CD4-positive, alpha-beta memory T cell (primary cell): Measurements from ENCODE around the gene ZNF287. TPM values are rescaled to one million over a fixed set of nuclear protein-coding genes. Genes with fewer than 3 reads are reported as not detected.

Experiments used
- CTCF ChIA-PET: fragments of 350-600 bp; sonication (Branson Sonifier 250); formaldehyde crosslinking; loops from one replicate; lab custom pipeline; 2021; ENCODE audit warnings: inconsistent platforms; ENCODE audit not compliant: partially characterized antibody; lab: Charles Lee
- POLR2A ChIA-PET: fragments of 350-600 bp; sonication (Branson Sonifier 250); formaldehyde crosslinking; loops from one replicate; lab custom pipeline; 2021; ENCODE audit not compliant: partially characterized antibody; lab: Charles Lee
- DNase-seq, 5 donors: peaks; one replicate each; pipeline versions ENCODE4 v3.0.0 to v3.0.0-alpha.2; 2020 to 2022; ENCODE audit warnings: mixed read lengths in 1 of 5
- H3K27ac ChIP-seq: one replicate; pipeline ENCODE4 v1.7.0; 2013; ENCODE audit warnings: low read depth, low read length
- H3K27me3 ChIP-seq: 2 replicates; pipeline ENCODE4 v1.7.0; 2013; ENCODE audit warnings: mild to moderate bottlenecking, low read length, moderate library complexity; ENCODE audit not compliant: insufficient read depth
- H3K36me3 ChIP-seq: 2 replicates; pipeline ENCODE4 v1.7.0; 2013; ENCODE audit warnings: mild to moderate bottlenecking, low read length, moderate library complexity; ENCODE audit not compliant: insufficient read depth
- H3K4me1 ChIP-seq: 2 replicates; pipeline ENCODE4 v1.7.0; 2013; ENCODE audit warnings: mild to moderate bottlenecking, low read length, moderate library complexity; ENCODE audit not compliant: insufficient read depth
- H3K4me3 ChIP-seq, 2 donors: one replicate each; pipeline ENCODE4 v1.7.0; 2013; ENCODE audit warnings: low read length in 2 of 2, mild to moderate bottlenecking in 1 of 2
- H3K9me3 ChIP-seq, 2 donors: one replicate each; pipeline ENCODE4 v1.7.0; 2013; ENCODE audit warnings: low read length in 2 of 2, control low read depth in 1 of 2; ENCODE audit not compliant: control insufficient read depth in 1 of 2
- H3K27ac Mint-ChIP-seq, 7 donors: one replicate each; pipeline ENCODE4 v1.8.0; 2020 to 2021; ENCODE audit warnings: mixed read lengths in 7 of 7, mild to moderate bottlenecking in 6 of 7, inconsistent platforms in 3 of 7, moderate library complexity in 3 of 7
- H3K27me3 Mint-ChIP-seq, 2 donors: one replicate each; pipeline ENCODE4 v1.8.0; 2020 to 2021; ENCODE audit warnings: mixed read lengths in 2 of 2
- H3K36me3 Mint-ChIP-seq, 2 donors: one replicate each; pipeline ENCODE4 v1.8.0; 2020 to 2021; ENCODE audit warnings: mixed read lengths in 2 of 2, inconsistent platforms in 1 of 2, mild to moderate bottlenecking in 1 of 2
- H3K4me1 Mint-ChIP-seq, 4 donors: one replicate each; pipeline ENCODE4 v1.8.0; 2020 to 2021; ENCODE audit warnings: mixed read lengths in 4 of 4, mild to moderate bottlenecking in 1 of 4
- H3K4me3 Mint-ChIP-seq, 8 donors: one replicate each; pipeline ENCODE4 v1.8.0; 2020 to 2021; ENCODE audit warnings: mixed read lengths in 8 of 8, mild to moderate bottlenecking in 7 of 8, moderate library complexity in 6 of 8, inconsistent platforms in 3 of 8
- H3K9me3 Mint-ChIP-seq, 8 donors: one replicate each; pipeline ENCODE4 v1.8.0; 2020 to 2021; ENCODE audit warnings: mixed read lengths in 8 of 8, mild to moderate bottlenecking in 5 of 8, inconsistent platforms in 3 of 8, moderate library complexity in 1 of 8
- intact Hi-C: fragments of 100-400 bp; cut with micrococcal nuclease; formaldehyde crosslinking; loops from one replicate; pipeline ENCODE4 v1.15.1; 2023
- polyA plus RNA-seq, 2 donors: library from polyadenylated mRNA; unstranded; fragments of 300-500 nt; fragmentation: Illumina TruSeq; gene quantifications; one replicate each; pipeline ENCODE4 v1.2.3, GENCODE V29; 2021
- total RNA-seq, 2 experiments: library from RNA; stranded (reverse); gene quantifications; one replicate each; pipeline ENCODE4 v1.2.3, GENCODE V29; 2021

ZNF287 gene
- total and polyA plus RNA-seq, 4 experiments from 2014 or later, result 14.1 to 18.2 (median 17.3) TPM

GRCh38 chr17:16506188-16506587 is 62.8 kb downstream of the ZNF287 start:
- H3K36me3 Mint-ChIP-seq, result no peaks in the 10 kb centered on the region
- H3K27ac ChIP-seq, result no peak overlapping the region
- H3K27me3 ChIP-seq, result no peaks in the 10 kb centered on the region
- H3K36me3 ChIP-seq, result no peaks in the 10 kb centered on the region
- no peak overlapping the region for H3K4me3 ChIP-seq
- no peak overlapping the region for H3K4me3 Mint-ChIP-seq
- intact Hi-C loops, result no loop called here
- ChIA-PET POLR2A (no interaction called here), CTCF (no interaction called here)
- peaks cover 0 to 1% (median 0%) of the 10 kb centered on the region in 8 donors for H3K9me3 Mint-ChIP-seq
- H3K27ac Mint-ChIP-seq, result no peak overlapping the region
- H3K27me3 Mint-ChIP-seq, result no peaks in the 10 kb centered on the region
- no peaks in the 10 kb centered on the region for H3K9me3 ChIP-seq
- H3K4me1 Mint-ChIP-seq, result no peaks in the 10 kb centered on the region
- no peak for DNase-seq
- no peaks in the 10 kb centered on the region for H3K4me1 ChIP-seq

GRCh38 chr17:16504984-16505383 is 64.0 kb downstream of the ZNF287 start:
- peaks cover 0 to 2% of the 10 kb centered on the region in 2 donors for H3K27me3 Mint-ChIP-seq
- POLR2A ChIA-PET, result no interaction called here
- no peaks in the 10 kb centered on the region for H3K4me1 Mint-ChIP-seq
- Histone ChIP-seq H3K4me1 (no peaks in the 10 kb centered on the region), H3K36me3 (no peaks in the 10 kb centered on the region), H3K27me3 (no peaks in the 10 kb centered on the region), H3K27ac (no peak overlapping the region), H3K4me3 (no peak overlapping the region), H3K9me3 (no peaks in the 10 kb centered on the region)
- H3K27ac Mint-ChIP-seq, result no peak overlapping the region
- CTCF ChIA-PET, result no interaction called here
- H3K36me3 Mint-ChIP-seq, result no peaks in the 10 kb centered on the region
- no peak overlapping the region for H3K4me3 Mint-ChIP-seq
- no peak for DNase-seq
- peaks cover 0 to 1% (median 0%) of the 10 kb centered on the region in 8 donors for H3K9me3 Mint-ChIP-seq
- intact Hi-C loops, result no loop called here

Other genes starting within 250 kb of the ZNF287 start
- gene CENPV, start 215.7 kb downstream of the ZNF287 start, total RNA-seq, result 1 to 10 TPM; 8.4 to 8.6 TPM
- gene CENPV, start 215.7 kb downstream of the ZNF287 start, polyA plus RNA-seq, result 10 to 100 TPM; 11.3 to 18.1 TPM
- 100 to 1,000 TPM; 523 to 560 TPM for gene UBB, start 188.1 kb downstream of the ZNF287 start, total RNA-seq
- gene UBB, start 188.1 kb downstream of the ZNF287 start, polyA plus RNA-seq, result 1,000 to 10,000 TPM; 1,629 to 1,970 TPM
- 100 to 1,000 TPM in 1 of 2 experiments, 10 to 100 TPM in 1; 95.0 to 101 TPM for gene TRPV2, start 153.6 kb downstream of the ZNF287 start, total RNA-seq
- gene TRPV2, start 153.6 kb downstream of the ZNF287 start, polyA plus RNA-seq, result 100 to 1,000 TPM; 118 to 127 TPM
- gene LRRC75A, start 77.0 kb downstream of the ZNF287 start, total RNA-seq, result 1 to 10 TPM; 5.4 to 5.7 TPM
- 1 to 10 TPM in 1 of 2 donors, under 1 TPM in 1; 0.72 to 2.5 TPM for gene LRRC75A, start 77.0 kb downstream of the ZNF287 start, polyA plus RNA-seq
- 10 to 100 TPM; 11.5 to 12.0 TPM for gene ZNF624, start 84.6 kb upstream of the ZNF287 start, total RNA-seq
- gene ZNF624, start 84.6 kb upstream of the ZNF287 start, polyA plus RNA-seq, result 1 to 10 TPM; 1.9 to 3.2 TPM
- 1 to 10 TPM; 8.4 to 9.9 TPM for gene CCDC144A, start 121.0 kb upstream of the ZNF287 start, total RNA-seq
- 1 to 10 TPM in 1 of 2 donors, not detected in 1; 3.2 TPM for gene CCDC144A, start 121.0 kb upstream of the ZNF287 start, polyA plus RNA-seq